Stimulated activated CD4-positive, alpha-beta T cell treated with anti-CD3 and anti-CD28 coated beads, TNF-alpha, amount 100 ng/mL, for 4 hours (primary cell): Measurements from ENCODE around the gene TMEM144.
"Not testable (repeated sequence)": the region's sequence is repeated elsewhere in the genome, so short reads cannot be mapped to it uniquely, and the experiment has no call there.

Source experiments
- DNase-seq, 3 experiments: peaks; one replicate each; pipeline ENCODE4 v3.0.0-alpha.2; 2020; ENCODE audit warnings: low read depth in 3 of 3

TMEM144 gene

GRCh38 chr4:158236304-158237030, 26.2 kb downstream of the TMEM144 start:
- DNase-seq, result no peak

GRCh38 chr4:158238575-158238974, 28.3 kb downstream of the TMEM144 start:
- DNase-seq, result no peak

GRCh38 chr4:158239196-158239595, 28.9 kb downstream of the TMEM144 start:
- no peak for DNase-seq

- DNase-seq, result no peak
Measured at GRCh38 chr4:158243071-158243470, 32.8 kb downstream of the TMEM144 start.

GRCh38 chr4:158250321-158250720, 40.0 kb downstream of the TMEM144 start:
- no peak for DNase-seq

- DNase-seq, result no peak
Measured at GRCh38 chr4:158253350-158253980, 43.2 kb downstream of the TMEM144 start.

- DNase-seq, result no peak
Measured at GRCh38 chr4:158254292-158254691, 44.0 kb downstream of the TMEM144 start.

- DNase-seq, result no peak
Measured at GRCh38 chr4:158255727-158256324, 45.5 kb downstream of the TMEM144 start.

- no peak for DNase-seq
Measured at GRCh38 chr4:158259955-158260575, 49.8 kb downstream of the TMEM144 start.

- DNase-seq, result no peak
Measured at GRCh38 chr4:158261480-158261879, 51.2 kb downstream of the TMEM144 start.

- no peak for DNase-seq
Measured at GRCh38 chr4:158268553-158268952, 58.3 kb downstream of the TMEM144 start.

- no peak for DNase-seq
Measured at GRCh38 chr4:158274636-158275035, 64.3 kb downstream of the TMEM144 start.

GRCh38 chr4:158277558-158277957, 67.3 kb downstream of the TMEM144 start:
- no peak for DNase-seq

- DNase-seq, result not testable (repeated sequence)
Measured at GRCh38 chr4:158279052-158279451, 68.8 kb downstream of the TMEM144 start.

- no peak for DNase-seq
Measured at GRCh38 chr4:158280856-158281255, 70.6 kb downstream of the TMEM144 start.

- DNase-seq, result no peak
Measured at GRCh38 chr4:158282252-158282651, 72.0 kb downstream of the TMEM144 start.

GRCh38 chr4:158285429-158286216, 75.3 kb downstream of the TMEM144 start:
- no peak for DNase-seq

GRCh38 chr4:158290912-158291311, 80.6 kb downstream of the TMEM144 start:
- no peak for DNase-seq

GRCh38 chr4:158291334-158292055, 81.2 kb downstream of the TMEM144 start:
- no peak for DNase-seq

- no peak for DNase-seq
Measured at GRCh38 chr4:158292156-158292555, 81.9 kb downstream of the TMEM144 start.

- DNase-seq, result no peak
Measured at GRCh38 chr4:158295053-158295452, 84.8 kb downstream of the TMEM144 start.
